ENCODE data around the gene STK39. TPM values are rescaled to one million over a fixed set of nuclear protein-coding genes. Genes with fewer than 3 reads are reported as not detected.

The STK39 gene
- polyA plus RNA-seq (8.3 and 9.5 TPM in 2 replicates), polyA minus RNA-seq (28.7 and 31.5 TPM in 2 replicates)

- H3K27me3 ChIP-seq (ENCODE audit: insufficient read depth, low read depth, low read length): no peaks in the 10 kb centered on the region
- H3K9me3 ChIP-seq (ENCODE audit: low read length): no peaks in the 10 kb centered on the region
- peak within 1 kb of the TSS; percentile 18 for H2AFZ ChIP-seq (ENCODE audit: low read depth, low read length)
- peak within 1 kb of the TSS; percentile 86 for H3K4me3 ChIP-seq (ENCODE audit: low read length)
- H3K9me2 ChIP-seq (ENCODE audit: insufficient read depth, low read length): no peaks in the 10 kb centered on the region
- H3K36me3 ChIP-seq (ENCODE audit: insufficient read depth, low read length): no peaks in the 10 kb centered on the region
- TF ChIP-seq SMC3 (conservative IDR thresholded peaks at IDR 0.05; ENCODE audit: poor library complexity) (peak; percentile 14), POLR2AphosphoS5 (IDR thresholded peaks at IDR 0.05) (no peak), RAD21 (conservative IDR thresholded peaks at IDR 0.05) (peak; percentile 19)
- H3K27ac ChIP-seq (ENCODE audit: low read length): no peak within 1 kb of the TSS
- no peaks in the 10 kb centered on the region for H4K20me1 ChIP-seq (ENCODE audit: insufficient read depth)
- no peaks in the 10 kb centered on the region for H3F3A ChIP-seq (ENCODE audit: insufficient read depth, low read length, poor library complexity, severe bottlenecking)
- peaks cover 37% of the 10 kb centered on the region for H3K79me2 ChIP-seq (replicated peaks; ENCODE audit: insufficient read depth, low read length)
- H3K4me2 ChIP-seq (ENCODE audit: low read length): peak within 1 kb of the TSS; percentile 40
- peak within 1 kb of the TSS; percentile 65 for H3K9ac ChIP-seq (ENCODE audit: low read length)
Observed at GRCh38 chr2:168247341-168248261, at the start of gene STK39. Gene STK39, minus strand, starts transcription at chr2:168247595. Its CDS starts 160 bp downstream, at chr2:168247435.

DNA sequence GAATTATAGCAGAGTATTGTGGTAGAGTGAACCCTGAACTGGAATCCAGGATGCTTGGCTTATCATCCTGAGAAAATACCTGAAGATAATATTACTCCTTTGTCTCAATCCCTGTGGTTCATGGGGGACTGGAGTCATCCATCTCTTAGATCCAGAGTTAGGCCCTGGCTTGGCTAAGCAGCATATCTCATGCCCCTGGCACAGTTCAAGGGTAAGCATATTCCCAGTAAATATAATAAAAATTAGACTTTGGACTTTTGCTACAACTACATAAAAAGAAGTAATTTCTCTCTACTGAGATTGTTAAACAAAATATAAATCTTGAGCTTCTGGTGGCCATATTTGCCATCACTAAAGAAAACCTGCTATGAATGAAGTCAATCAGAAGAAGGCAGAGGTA, 47.7 kb upstream of the STK39 start:
- Histone ChIP-seq H3K36me3 (ENCODE audit: insufficient read depth, low read length) (no peaks in the 10 kb centered on the region), H2AFZ (ENCODE audit: low read depth, low read length) (no peak overlapping the region), H3K27ac (ENCODE audit: low read length) (no peak overlapping the region), H3K9ac (ENCODE audit: low read length) (no peak overlapping the region), H3K27me3 (ENCODE audit: insufficient read depth, low read depth, low read length) (no peaks in the 10 kb centered on the region), H3K4me2 (ENCODE audit: low read length) (no peak overlapping the region), H3K79me2 (replicated peaks; ENCODE audit: insufficient read depth, low read length) (no peaks in the 10 kb centered on the region), H3K9me2 (ENCODE audit: insufficient read depth, low read length) (no peaks in the 10 kb centered on the region), H4K20me1 (ENCODE audit: insufficient read depth) (no peaks in the 10 kb centered on the region), H3F3A (ENCODE audit: insufficient read depth, low read length, poor library complexity, severe bottlenecking) (peaks cover 8% of the 10 kb centered on the region), H3K4me3 (ENCODE audit: low read length) (no peak overlapping the region), H3K9me3 (ENCODE audit: low read length) (no peaks in the 10 kb centered on the region)
- TF ChIP-seq SMC3 (conservative IDR thresholded peaks at IDR 0.05; ENCODE audit: poor library complexity): no peak
- TF ChIP-seq TAF1 (IDR thresholded peaks at IDR 0.05; ENCODE audit: low read depth): no peak
- TF ChIP-seq, protein P1, sequence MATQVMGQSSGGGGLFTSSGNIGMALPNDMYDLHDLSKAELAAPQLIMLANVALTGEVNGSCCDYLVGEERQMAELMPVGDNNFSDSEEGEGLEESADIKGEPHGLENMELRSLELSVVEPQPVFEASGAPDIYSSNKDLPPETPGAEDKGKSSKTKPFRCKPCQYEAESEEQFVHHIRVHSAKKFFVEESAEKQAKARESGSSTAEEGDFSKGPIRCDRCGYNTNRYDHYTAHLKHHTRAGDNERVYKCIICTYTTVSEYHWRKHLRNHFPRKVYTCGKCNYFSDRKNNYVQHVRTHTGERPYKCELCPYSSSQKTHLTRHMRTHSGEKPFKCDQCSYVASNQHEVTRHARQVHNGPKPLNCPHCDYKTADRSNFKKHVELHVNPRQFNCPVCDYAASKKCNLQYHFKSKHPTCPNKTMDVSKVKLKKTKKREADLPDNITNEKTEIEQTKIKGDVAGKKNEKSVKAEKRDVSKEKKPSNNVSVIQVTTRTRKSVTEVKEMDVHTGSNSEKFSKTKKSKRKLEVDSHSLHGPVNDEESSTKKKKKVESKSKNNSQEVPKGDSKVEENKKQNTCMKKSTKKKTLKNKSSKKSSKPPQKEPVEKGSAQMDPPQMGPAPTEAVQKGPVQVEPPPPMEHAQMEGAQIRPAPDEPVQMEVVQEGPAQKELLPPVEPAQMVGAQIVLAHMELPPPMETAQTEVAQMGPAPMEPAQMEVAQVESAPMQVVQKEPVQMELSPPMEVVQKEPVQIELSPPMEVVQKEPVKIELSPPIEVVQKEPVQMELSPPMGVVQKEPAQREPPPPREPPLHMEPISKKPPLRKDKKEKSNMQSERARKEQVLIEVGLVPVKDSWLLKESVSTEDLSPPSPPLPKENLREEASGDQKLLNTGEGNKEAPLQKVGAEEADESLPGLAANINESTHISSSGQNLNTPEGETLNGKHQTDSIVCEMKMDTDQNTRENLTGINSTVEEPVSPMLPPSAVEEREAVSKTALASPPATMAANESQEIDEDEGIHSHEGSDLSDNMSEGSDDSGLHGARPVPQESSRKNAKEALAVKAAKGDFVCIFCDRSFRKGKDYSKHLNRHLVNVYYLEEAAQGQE (IDR thresholded peaks at IDR 0.05; ENCODE audit: borderline replicate concordance): no peak
- no peak for TF ChIP-seq CTCF (IDR thresholded peaks at IDR 0.05; ENCODE audit: poor library complexity, severe bottlenecking)
- TF ChIP-seq MXI1 (conservative IDR thresholded peaks at IDR 0.05; ENCODE audit: poor library complexity, severe bottlenecking): no peak
- no peak for TF ChIP-seq RAD21 (conservative IDR thresholded peaks at IDR 0.05)
- no peak for TF ChIP-seq EZH2 (IDR thresholded peaks at IDR 0.05; ENCODE audit: borderline replicate concordance, insufficient read depth, low read length, poor library complexity, severe bottlenecking)
- TF ChIP-seq EP300 (conservative IDR thresholded peaks at IDR 0.05; ENCODE audit: poor library complexity, severe bottlenecking): no peak
- no peak for TF ChIP-seq POLR2AphosphoS5 (IDR thresholded peaks at IDR 0.05)
